ENCODE results near the gene MCUB.
"Not testable (repeated sequence)": the region's sequence is repeated elsewhere in the genome, so short reads cannot be mapped to it uniquely, and the experiment has no call there.

The MCUB gene

DNA sequence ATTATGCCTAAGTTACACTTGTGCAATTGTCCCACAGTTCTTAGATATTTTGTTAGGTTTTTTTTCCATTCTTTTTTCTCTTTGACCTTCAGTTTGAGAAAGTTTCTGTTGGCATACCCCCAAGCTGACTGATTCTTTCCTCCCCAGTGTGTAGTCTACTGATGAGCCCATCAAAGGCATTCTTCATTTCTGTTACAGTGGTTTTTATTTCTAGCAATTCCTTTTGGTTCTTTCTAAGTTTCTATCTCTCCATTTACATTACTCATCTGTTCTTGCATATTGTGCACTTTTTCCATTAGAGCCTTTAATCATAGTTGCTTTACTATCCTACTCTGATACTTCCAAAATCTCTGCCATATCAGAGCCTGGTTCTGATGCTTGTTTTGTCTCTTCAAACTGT lies 111.3 kb downstream of the MCUB start:
- H3K27me3 ChIP-seq (ENCODE audit: insufficient read depth, low read depth, severe bottlenecking), result no peaks in the 10 kb centered on the region
- no peak for DNase-seq
- TF ChIP-seq, protein P1, sequence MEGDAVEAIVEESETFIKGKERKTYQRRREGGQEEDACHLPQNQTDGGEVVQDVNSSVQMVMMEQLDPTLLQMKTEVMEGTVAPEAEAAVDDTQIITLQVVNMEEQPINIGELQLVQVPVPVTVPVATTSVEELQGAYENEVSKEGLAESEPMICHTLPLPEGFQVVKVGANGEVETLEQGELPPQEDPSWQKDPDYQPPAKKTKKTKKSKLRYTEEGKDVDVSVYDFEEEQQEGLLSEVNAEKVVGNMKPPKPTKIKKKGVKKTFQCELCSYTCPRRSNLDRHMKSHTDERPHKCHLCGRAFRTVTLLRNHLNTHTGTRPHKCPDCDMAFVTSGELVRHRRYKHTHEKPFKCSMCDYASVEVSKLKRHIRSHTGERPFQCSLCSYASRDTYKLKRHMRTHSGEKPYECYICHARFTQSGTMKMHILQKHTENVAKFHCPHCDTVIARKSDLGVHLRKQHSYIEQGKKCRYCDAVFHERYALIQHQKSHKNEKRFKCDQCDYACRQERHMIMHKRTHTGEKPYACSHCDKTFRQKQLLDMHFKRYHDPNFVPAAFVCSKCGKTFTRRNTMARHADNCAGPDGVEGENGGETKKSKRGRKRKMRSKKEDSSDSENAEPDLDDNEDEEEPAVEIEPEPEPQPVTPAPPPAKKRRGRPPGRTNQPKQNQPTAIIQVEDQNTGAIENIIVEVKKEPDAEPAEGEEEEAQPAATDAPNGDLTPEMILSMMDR (IDR thresholded peaks at IDR 0.05; ENCODE audit: low read depth, low read length), result no peak
- no peak overlapping the region for H3K27ac ChIP-seq
- H3K9me3 ChIP-seq (ENCODE audit: severe bottlenecking), result peaks cover 3% of the 10 kb centered on the region
- H3K4me3 ChIP-seq (ENCODE audit: low read depth, low read length), result no peak overlapping the region
- H3K36me3 ChIP-seq, result no peaks in the 10 kb centered on the region

DNA sequence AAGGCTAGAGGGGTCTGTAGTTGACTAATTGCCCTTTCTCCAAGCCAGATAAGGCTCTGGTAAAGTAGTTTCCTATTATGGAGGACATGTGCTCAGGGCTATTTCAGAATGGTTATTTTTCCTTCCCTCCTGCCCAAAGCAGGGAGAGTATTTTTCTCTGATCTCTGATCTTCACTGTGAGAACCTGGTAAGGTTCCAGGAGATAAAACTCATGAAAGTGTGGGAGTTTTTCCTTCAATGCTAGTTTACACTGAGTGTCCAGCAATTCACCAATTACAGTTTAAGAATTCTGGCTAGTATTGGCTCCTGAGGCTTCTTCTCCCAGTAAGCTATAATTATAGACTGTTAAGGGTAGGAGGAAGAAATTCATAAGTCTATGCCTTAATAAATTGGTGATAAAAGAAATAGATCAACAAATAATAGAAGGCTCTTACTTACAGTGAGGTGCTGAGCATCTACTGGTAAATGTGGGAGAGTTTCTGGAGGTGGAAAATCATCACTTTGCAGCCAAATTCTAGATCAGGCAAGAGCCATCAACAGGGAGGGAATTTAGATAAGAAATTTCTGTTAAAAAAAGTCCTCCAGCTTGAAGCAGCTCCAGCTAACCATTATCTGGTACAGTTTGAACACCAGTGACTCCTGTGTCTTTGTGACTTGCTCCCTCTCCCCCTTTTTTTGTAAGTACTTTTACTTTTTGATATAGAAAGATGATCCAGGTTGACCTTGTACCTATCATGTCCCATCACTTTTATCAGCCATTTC lies 112.3 kb downstream of the MCUB start:
- TF ChIP-seq, protein P1 (IDR thresholded peaks at IDR 0.05; ENCODE audit: low read depth, low read length), result no peak
- H3K27ac ChIP-seq, result no peak overlapping the region
- H3K27me3 ChIP-seq (ENCODE audit: insufficient read depth, low read depth, severe bottlenecking), result no peaks in the 10 kb centered on the region
- H3K36me3 ChIP-seq, result no peaks in the 10 kb centered on the region
- no peak for DNase-seq
- H3K4me3 ChIP-seq (ENCODE audit: low read depth, low read length), result no peak overlapping the region
- peaks cover 3% of the 10 kb centered on the region for H3K9me3 ChIP-seq (ENCODE audit: severe bottlenecking)

DNA sequence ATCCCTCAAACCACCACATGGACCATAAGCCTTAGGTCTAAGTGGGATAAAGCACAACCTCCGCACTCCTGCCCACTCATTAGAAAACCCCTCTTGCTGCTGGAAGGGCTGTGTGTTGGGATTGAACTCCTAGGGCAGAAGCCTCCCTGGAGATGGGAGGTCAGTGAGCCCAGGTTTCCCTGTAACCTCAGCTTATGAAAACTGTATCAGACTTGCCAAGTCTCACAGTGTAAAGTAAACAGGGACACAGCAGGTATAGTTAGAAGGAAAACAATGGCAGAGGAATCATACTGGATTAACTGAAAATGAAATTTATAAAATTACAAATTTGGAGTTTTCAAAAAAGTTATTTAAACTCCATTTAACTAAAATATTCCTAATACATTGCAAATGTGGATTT lies 113.3 kb downstream of the MCUB start:
- H3K9me3 ChIP-seq (ENCODE audit: severe bottlenecking), result peaks cover 3% of the 10 kb centered on the region
- TF ChIP-seq, protein P1 (IDR thresholded peaks at IDR 0.05; ENCODE audit: low read depth, low read length), result no peak
- no peak overlapping the region for H3K27ac ChIP-seq
- no peak overlapping the region for H3K4me3 ChIP-seq (ENCODE audit: low read depth, low read length)
- DNase-seq, result no peak
- no peaks in the 10 kb centered on the region for H3K27me3 ChIP-seq (ENCODE audit: insufficient read depth, low read depth, severe bottlenecking)
- H3K36me3 ChIP-seq, result no peaks in the 10 kb centered on the region

DNA sequence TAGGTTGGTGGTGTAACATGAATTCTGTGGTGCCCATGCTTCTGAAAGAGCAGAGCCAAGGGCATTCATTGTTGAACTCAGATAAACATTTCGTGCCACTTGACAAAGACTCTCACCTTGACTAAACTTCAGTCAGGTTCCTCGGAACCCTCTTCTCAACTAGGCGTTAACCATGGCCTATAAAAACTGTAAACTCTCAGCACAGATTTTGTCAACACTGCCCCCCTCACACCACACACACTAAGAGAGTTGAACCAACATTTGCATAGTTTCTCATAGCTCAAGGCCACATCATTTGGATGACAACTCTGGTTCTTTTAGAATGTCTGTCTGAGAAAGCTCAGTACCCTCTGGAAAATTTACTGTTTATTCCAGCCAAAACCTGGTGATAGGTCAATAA lies 115.1 kb downstream of the MCUB start:
- TF ChIP-seq, protein P1 (IDR thresholded peaks at IDR 0.05; ENCODE audit: low read depth, low read length), result no peak
- Histone ChIP-seq H3K27ac (no peak overlapping the region), H3K9me3 (ENCODE audit: severe bottlenecking) (peaks cover 11% of the 10 kb centered on the region), H3K36me3 (no peaks in the 10 kb centered on the region), H3K4me3 (ENCODE audit: low read depth, low read length) (no peak overlapping the region), H3K27me3 (ENCODE audit: insufficient read depth, low read depth, severe bottlenecking) (no peaks in the 10 kb centered on the region)
- no peak for DNase-seq

DNA sequence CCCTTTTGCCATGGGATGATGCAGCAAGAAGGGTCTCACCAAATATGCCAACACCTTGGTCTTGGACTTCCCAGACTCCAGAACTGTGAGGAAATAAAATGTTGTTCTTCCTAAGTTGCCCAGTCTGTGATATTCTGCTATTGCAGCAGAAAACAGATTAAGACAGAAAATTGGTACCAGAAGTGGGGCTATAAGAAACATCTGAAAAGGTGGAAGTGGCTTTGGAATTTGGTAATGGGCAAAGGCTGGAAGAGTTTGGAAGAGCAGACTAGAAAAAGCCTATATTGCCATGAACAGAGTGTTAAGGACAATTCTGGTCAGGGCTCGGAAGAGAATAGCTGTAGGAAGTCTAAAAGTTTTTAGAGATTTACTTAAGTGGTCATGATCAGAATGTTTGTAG lies 115.8 kb downstream of the MCUB start:
- H3K27me3 ChIP-seq (ENCODE audit: insufficient read depth, low read depth, severe bottlenecking), result no peaks in the 10 kb centered on the region
- H3K36me3 ChIP-seq, result no peaks in the 10 kb centered on the region
- peaks cover 11% of the 10 kb centered on the region for H3K9me3 ChIP-seq (ENCODE audit: severe bottlenecking)
- TF ChIP-seq, protein P1 (IDR thresholded peaks at IDR 0.05; ENCODE audit: low read depth, low read length), result no peak
- no peak for DNase-seq
- H3K4me3 ChIP-seq (ENCODE audit: low read depth, low read length), result no peak overlapping the region
- H3K27ac ChIP-seq, result no peak overlapping the region

DNA sequence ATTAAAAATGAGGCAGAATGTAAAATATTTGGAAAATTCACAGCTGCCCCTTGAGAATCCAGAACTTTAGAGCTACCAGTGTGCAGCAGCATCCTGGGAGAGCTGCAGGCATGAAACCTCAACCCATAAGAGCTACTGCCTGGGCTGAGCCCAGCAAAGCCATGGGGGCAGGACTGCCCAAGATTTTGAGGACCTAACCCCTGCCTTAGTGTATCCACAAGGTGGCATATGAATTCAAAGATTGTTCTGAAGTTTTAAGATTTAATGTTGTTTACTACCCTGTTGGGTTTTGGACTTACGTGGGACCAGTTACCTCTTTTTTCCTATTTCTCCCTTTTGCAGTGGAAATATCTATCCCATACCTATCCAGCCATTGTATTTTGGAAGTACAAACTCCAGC lies 116.8 kb downstream of the MCUB start:
- H3K9me3 ChIP-seq (ENCODE audit: severe bottlenecking), result peaks cover 8% of the 10 kb centered on the region
- no peak for DNase-seq

DNA sequence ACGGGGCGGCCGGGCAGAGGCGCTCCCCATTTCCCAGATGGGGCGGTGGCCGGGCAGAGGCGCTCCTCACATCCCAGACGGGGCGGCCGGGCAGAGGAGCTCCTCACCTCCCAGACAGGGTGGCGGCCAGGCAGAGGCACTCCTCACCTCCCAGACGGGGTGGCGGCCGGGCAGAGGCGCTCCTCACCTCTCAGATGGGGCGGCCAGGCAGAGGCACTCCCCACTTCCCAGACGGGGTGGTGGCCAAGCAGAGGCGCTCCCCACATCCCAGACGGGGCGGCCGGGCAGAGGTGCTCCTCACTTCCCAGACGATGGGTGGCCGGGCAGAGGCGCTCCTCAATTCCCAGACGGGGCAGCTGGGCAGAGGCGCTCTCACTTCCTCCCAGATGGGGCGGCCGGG lies 118.4 kb downstream of the MCUB start:
- H3K27ac ChIP-seq; H3K27me3 ChIP-seq (ENCODE audit: insufficient read depth, low read depth, severe bottlenecking); H3K9me3 ChIP-seq (ENCODE audit: severe bottlenecking); H3K36me3 ChIP-seq; DNase-seq; H3K4me3 ChIP-seq (ENCODE audit: low read depth, low read length): not testable (repeated sequence)

More for the DNA sequence above, 116.8 kb downstream of the MCUB start:
- Histone ChIP-seq H3K27ac (no peak overlapping the region), H3K27me3 (ENCODE audit: insufficient read depth, low read depth, severe bottlenecking) (no peaks in the 10 kb centered on the region), H3K4me3 (ENCODE audit: low read depth, low read length) (no peak overlapping the region), H3K36me3 (no peaks in the 10 kb centered on the region)
- TF ChIP-seq, protein P1 (IDR thresholded peaks at IDR 0.05; ENCODE audit: low read depth, low read length), result no peak

DNA sequence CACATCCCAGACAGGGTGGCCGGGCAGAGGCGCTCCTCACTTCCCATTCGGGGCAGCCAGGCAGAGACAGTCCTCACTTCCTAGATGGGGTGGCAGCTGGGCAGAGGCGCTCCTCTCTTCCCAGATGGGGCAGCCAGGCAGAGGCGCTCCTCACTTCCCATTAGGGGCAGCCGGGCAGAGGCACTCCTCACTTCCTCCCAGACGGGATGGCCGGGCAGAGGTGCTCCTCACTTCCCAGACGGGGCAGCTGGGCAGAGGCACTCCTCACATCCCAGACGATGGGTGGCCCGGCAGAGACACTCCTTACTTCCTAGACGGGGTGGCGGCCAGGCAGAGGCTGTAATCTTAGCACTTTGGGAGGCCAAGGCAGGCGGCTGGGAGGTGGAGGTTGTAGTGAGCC lies 118.9 kb downstream of the MCUB start:
- H3K27me3 ChIP-seq (ENCODE audit: insufficient read depth, low read depth, severe bottlenecking); H3K36me3 ChIP-seq; DNase-seq; H3K9me3 ChIP-seq (ENCODE audit: severe bottlenecking); H3K4me3 ChIP-seq (ENCODE audit: low read depth, low read length); H3K27ac ChIP-seq: not testable (repeated sequence)
